ENCODE measurements around the gene PROZ. TPM values are rescaled to one million over a fixed set of nuclear protein-coding genes. Genes with fewer than 3 reads are reported as not detected.

The PROZ gene
- total and polyA plus RNA-seq, 2 of the 13 experiments (the other 11 are each of a cell fraction or from before 2014, with no cell fraction given), result 5.6 to 22.5 TPM

GRCh38 chr13:113121183-113121927 is 37.1 kb upstream of the PROZ start:
- intact Hi-C loops (cut with micrococcal nuclease; ENCODE audit: unreplicated experiment) (loop anchor here (5.0 kb wide), 2 partner anchors 61 to 179 kb away; no protein-coding TSS in a partner anchor), in situ Hi-C loops (cut with HindIII; ENCODE audit: extremely low pct_ligation_motif_present, low pct_unique_long_range_greater_than_20kb) (loop anchor here (5.0 kb wide), 1 partner anchor 84 kb away; no protein-coding TSS in a partner anchor)
- no peak overlapping the region for H3K27ac ChIP-seq (ENCODE audit: extremely low read length, insufficient read depth, low read length)
- DNase-seq (ENCODE audit: low spot score) (no peak), FAIRE-seq (no peak), ATAC-seq (no peak)
- peaks cover 4% of the 10 kb centered on the region; the same call in 1 of the 2 replicates for H4K20me1 ChIP-seq (ENCODE audit: insufficient read depth, low read length)
- no peak overlapping the region for H3K4me3 ChIP-seq (replicated peaks in 1 of 3; ENCODE audit: insufficient read depth in 1 of 3, low read depth in 2 of 3, low read length in 3 of 3)
- ChIA-PET POLR2A (interaction anchor here (0.6 to 3.2 kb wide), 2 partner anchors 18 to 154 kb away, joined by 4 to 71 read pairs; partner anchors contain the start of gene F7), CTCF (ENCODE audit: low intra/inter-chr PET ratio, low total read pairs) (no interaction called here)
- 96% methylated on average over 15 of the region's 24 CpGs for WGBS (ENCODE audit: low lambda C conversion rate)
- no peak overlapping the region for H3K9ac ChIP-seq (ENCODE audit: insufficient read depth, low read depth, low read length)
- peaks cover 34% of the 10 kb centered on the region for H3K4me1 ChIP-seq (ENCODE audit: insufficient read depth, low read length)
- BruUV-seq (replicated peaks), result no TSS peak
- no peak overlapping the region for H2AFZ ChIP-seq (ENCODE audit: low read length)
- peaks cover 28% of the 10 kb centered on the region for H3K79me2 ChIP-seq (ENCODE audit: insufficient read depth, low read length)
- no peak overlapping the region for H3K4me2 ChIP-seq (ENCODE audit: low read depth, low read length)
- H3K36me3 ChIP-seq (replicated peaks in 1 of 2; ENCODE audit: control insufficient read depth in 1 of 2, insufficient read depth in 2 of 2, low read length in 2 of 2), result peaks cover 0 to 1% of the 10 kb centered on the region in 2 experiments; a peak in 2 of 5 replicates
- H3K27me3 ChIP-seq (ENCODE audit: control insufficient read depth in 1 of 2, insufficient read depth in 2 of 2, low read length in 2 of 2), result no peaks in the 10 kb centered on the region; a peak in 1 of 5 replicates
- H3K9me3 ChIP-seq (ENCODE audit: low read length), result no peaks in the 10 kb centered on the region
- TF ChIP-seq ZNF138 (CRISPR knock-in tag; IDR thresholded peaks at IDR 0.05; ENCODE audit: low read depth) (no peak), ZKSCAN5 (CRISPR knock-in tag; IDR thresholded peaks at IDR 0.05) (no peak), ZNF75D (CRISPR knock-in tag; IDR thresholded peaks at IDR 0.05; ENCODE audit: borderline replicate concordance) (no peak), CSRNP2 (CRISPR knock-in tag; conservative IDR thresholded peaks at IDR 0.05; ENCODE audit: low read depth) (no peak), GPN1 (CRISPR knock-in tag; IDR thresholded peaks at IDR 0.05; ENCODE audit: borderline replicate concordance) (no peak), ZNF792 (CRISPR knock-in tag; IDR thresholded peaks at IDR 0.05) (no peak), HOXA3 (CRISPR knock-in tag; IDR thresholded peaks at IDR 0.05) (no peak), AGO1 (IDR thresholded peaks at IDR 0.05; ENCODE audit: low read depth, low read length, poor library complexity, severe bottlenecking) (peak; percentile 66), TP53 (CRISPR knock-in tag; conservative IDR thresholded peaks at IDR 0.05) (0 out of 2 replicates have a peak, but pooled peaks have one; percentile 29), ZNF280B (CRISPR knock-in tag; IDR thresholded peaks at IDR 0.05; ENCODE audit: borderline replicate concordance) (peak; percentile 21; the same call in 1 of the 2 replicates), ZEB1 (IDR thresholded peaks at IDR 0.05; ENCODE audit: insufficient replicate concordance, low read depth) (no peak), CBFB (CRISPR knock-in tag; IDR thresholded peaks at IDR 0.05) (no peak)
- TF ChIP-seq, protein P1, sequence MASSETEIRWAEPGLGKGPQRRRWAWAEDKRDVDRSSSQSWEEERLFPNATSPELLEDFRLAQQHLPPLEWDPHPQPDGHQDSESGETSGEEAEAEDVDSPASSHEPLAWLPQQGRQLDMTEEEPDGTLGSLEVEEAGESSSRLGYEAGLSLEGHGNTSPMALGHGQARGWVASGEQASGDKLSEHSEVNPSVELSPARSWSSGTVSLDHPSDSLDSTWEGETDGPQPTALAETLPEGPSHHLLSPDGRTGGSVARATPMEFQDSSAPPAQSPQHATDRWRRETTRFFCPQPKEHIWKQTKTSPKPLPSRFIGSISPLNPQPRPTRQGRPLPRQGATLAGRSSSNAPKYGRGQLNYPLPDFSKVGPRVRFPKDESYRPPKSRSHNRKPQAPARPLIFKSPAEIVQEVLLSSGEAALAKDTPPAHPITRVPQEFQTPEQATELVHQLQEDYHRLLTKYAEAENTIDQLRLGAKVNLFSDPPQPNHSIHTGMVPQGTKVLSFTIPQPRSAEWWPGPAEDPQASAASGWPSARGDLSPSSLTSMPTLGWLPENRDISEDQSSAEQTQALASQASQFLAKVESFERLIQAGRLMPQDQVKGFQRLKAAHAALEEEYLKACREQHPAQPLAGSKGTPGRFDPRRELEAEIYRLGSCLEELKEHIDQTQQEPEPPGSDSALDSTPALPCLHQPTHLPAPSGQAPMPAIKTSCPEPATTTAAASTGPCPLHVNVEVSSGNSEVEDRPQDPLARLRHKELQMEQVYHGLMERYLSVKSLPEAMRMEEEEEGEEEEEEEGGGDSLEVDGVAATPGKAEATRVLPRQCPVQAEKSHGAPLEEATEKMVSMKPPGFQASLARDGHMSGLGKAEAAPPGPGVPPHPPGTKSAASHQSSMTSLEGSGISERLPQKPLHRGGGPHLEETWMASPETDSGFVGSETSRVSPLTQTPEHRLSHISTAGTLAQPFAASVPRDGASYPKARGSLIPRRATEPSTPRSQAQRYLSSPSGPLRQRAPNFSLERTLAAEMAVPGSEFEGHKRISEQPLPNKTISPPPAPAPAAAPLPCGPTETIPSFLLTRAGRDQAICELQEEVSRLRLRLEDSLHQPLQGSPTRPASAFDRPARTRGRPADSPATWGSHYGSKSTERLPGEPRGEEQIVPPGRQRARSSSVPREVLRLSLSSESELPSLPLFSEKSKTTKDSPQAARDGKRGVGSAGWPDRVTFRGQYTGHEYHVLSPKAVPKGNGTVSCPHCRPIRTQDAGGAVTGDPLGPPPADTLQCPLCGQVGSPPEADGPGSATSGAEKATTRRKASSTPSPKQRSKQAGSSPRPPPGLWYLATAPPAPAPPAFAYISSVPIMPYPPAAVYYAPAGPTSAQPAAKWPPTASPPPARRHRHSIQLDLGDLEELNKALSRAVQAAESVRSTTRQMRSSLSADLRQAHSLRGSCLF (CRISPR knock-in tag; IDR thresholded peaks at IDR 0.05; ENCODE audit: borderline replicate concordance), result no peak
- TF ChIP-seq, protein P2, sequence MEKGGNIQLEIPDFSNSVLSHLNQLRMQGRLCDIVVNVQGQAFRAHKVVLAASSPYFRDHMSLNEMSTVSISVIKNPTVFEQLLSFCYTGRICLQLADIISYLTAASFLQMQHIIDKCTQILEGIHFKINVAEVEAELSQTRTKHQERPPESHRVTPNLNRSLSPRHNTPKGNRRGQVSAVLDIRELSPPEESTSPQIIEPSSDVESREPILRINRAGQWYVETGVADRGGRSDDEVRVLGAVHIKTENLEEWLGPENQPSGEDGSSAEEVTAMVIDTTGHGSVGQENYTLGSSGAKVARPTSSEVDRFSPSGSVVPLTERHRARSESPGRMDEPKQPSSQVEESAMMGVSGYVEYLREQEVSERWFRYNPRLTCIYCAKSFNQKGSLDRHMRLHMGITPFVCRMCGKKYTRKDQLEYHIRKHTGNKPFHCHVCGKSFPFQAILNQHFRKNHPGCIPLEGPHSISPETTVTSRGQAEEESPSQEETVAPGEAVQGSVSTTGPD (CRISPR knock-in tag; IDR thresholded peaks at IDR 0.05), result no peak

All from HepG2 (cell line).